Tracheal epithelial cell (primary cell): Measurements from ENCODE around the gene HIGD1A. TPM values are rescaled to one million over a fixed set of nuclear protein-coding genes. Genes with fewer than 3 reads are reported as not detected.

Experiments
- total RNA-seq: library from RNA; depleted of rRNA; stranded (reverse); fragments of >200 nt; gene quantifications from 2 replicates; pipeline ENCODE4 v1.2.1, GENCODE V29; 2014

The HIGD1A gene
- 212 and 219 TPM in 2 replicates for total RNA-seq

DNA sequence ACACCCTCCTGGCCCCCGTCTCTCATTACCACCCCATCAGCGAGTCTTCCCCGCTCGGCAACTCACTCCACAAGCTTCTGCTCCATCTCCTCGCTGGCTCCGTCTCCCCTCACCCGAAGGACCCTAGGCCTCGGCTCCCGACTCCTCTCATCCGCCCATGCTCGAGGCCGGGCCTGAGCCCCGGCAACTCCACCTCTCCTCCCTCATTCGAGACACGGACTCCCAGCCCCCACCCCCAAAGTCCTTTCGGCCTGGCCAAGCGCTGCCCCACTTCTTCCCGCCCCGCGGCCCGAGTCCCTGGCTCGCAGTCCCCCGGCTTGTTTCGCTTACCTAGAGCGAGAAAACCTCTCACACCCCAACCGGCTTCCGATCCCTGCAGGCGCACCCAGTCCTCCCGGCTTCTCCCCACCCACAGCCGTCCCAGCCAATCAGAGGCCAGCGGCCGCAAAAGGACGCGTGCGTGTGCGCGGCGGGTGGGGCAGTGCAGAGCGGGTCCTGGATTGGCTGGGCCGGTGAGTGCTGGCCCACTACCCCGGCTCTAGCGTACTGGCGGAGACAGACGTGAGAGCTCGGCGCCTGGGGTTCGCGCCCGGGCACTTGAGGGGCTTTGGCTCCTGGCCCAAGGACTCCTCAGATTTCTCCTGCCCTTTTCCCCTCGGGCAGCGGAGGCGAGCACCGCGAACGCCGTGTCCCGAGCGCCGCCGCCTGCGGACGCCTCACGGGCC lies at the start of gene HIGD1A:
HIGD1A (minus strand) TSS at position 385 of the 725 bp plus-strand sequence. CDS start 10,237 bp downstream, outside the sequence.

DNA sequence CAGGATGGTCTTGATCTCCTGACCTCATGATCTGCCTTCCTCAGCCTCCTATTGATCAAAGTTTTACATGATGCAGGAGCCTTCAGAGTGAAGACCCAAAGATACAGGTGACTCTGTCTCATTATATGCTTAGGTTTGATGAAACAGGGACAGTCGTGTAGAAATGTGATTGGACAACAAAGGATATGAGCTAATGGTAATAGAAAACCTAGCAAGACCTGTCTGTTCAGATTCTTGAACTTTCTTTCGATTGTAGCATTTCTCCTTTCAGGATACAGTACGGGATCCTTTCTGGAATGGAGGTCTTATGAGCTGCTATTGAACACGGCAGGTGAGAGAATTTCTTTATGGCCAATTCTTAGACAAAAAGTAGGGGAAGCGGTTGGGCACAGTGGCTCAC lies 4.9 kb upstream of the HIGD1A start, which contains the start of gene ACKR2:
ACKR2 (plus strand) TSS at position 244 of the 400 bp plus-strand sequence. CDS start 55,058 bp downstream, outside the sequence.

DNA sequence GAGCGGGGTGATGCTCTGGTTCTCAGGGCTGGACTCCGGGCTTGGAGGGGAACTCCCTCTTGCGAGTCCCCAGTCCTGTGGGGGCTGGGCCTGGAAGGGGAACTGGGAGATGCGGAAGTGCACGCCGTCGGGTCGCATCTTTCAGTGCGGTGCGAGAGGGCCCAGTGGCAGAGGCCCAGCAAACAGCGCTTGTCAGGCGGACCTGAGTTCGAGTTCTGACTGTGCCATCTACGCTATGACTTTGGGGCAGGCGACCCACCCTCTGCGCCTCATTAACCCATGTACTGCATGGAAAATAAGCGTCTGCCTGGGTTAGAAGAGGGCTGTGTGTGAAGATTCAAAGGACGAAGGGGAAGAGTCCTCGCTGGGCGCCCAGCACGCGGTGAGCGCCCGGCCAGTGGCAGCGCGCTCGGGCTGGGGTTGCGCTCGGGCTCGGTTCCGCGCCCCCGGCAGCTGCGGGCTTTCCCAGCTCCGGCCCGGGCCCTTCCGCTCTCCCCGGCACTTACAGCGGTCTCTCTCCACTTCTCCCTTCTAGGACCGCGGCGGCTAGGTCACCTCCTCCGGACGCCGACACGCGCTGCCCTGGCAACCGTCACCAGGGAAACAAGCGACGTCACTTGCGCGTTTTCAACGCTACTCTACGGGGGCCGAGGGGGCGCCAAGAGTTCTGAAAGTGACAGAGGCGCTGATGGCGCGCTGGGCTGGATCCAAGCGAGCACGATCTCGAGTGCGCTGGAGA lies 31.5 kb downstream of the HIGD1A start, which contains the start of gene CCDC13:
CCDC13 (minus strand) TSS at position 584 of the 739 bp plus-strand sequence. CDS start 14,908 bp downstream, outside the sequence.

Other genes with a start within 250 kb of the HIGD1A start
- 53.3 and 77.6 TPM in 2 replicates for gene SEC22C, start 222.5 kb downstream of the HIGD1A start, total RNA-seq
- gene SS18L2, start 213.6 kb downstream of the HIGD1A start, total RNA-seq: 19.8 and 24.1 TPM in 2 replicates
- 22.7 and 25.8 TPM in 2 replicates for gene NKTR, start 203.8 kb downstream of the HIGD1A start, total RNA-seq
- 7.2 and 16.9 TPM in 2 replicates for gene ZBTB47, start 150.8 kb downstream of the HIGD1A start, total RNA-seq
- gene KLHL40, start 119.0 kb downstream of the HIGD1A start, total RNA-seq: not detected in 2 replicates
- not detected in 2 replicates for gene HHATL, start 101.7 kb downstream of the HIGD1A start, total RNA-seq
- gene CCDC13, start 31.2 kb downstream of the HIGD1A start, total RNA-seq: under 0.01 and 0.64 TPM in 2 replicates
- gene ACKR2, start 5.0 kb upstream of the HIGD1A start, total RNA-seq: 0.96 and 1.7 TPM in 2 replicates
- gene CYP8B1, start 71.4 kb upstream of the HIGD1A start, total RNA-seq: not detected in 2 replicates
- 0.96 and 1.1 TPM in 2 replicates for gene ZNF662, start 101.7 kb upstream of the HIGD1A start, total RNA-seq
- 0.48 and 2.6 TPM in 2 replicates for gene GASK1A, start 174.8 kb upstream of the HIGD1A start, total RNA-seq